Measurements from ENCODE around the gene KIFC3. TPM values are rescaled to one million over a fixed set of nuclear protein-coding genes. Genes with fewer than 3 reads are reported as not detected.
"Not testable (repeated sequence)": the region's sequence is repeated elsewhere in the genome, so short reads cannot be mapped to it uniquely, and the experiment has no call there.

Gene KIFC3
- total RNA-seq, 1 experiment from 2014 or later = 64.6 TPM

- H3K4me3 Mint-ChIP-seq (ENCODE audit: low read depth, unreplicated experiment) = no peak overlapping the region
- intact Hi-C loops (cut with micrococcal nuclease; ENCODE audit: unreplicated experiment) = no loop called here
- DNase-seq = no peak
- no peaks in the 10 kb centered on the region for H3K4me1 Mint-ChIP-seq (ENCODE audit: low read depth, unreplicated experiment)
- BruUV-seq (replicated peaks) = no TSS peak
- no peaks in the 10 kb centered on the region for H3K9me3 Mint-ChIP-seq (ENCODE audit: low read depth, unreplicated experiment)
- TF ChIP-seq CTCF (IDR thresholded peaks at IDR 0.05; ENCODE audit: unreplicated experiment) = no peak
- H3K27ac Mint-ChIP-seq (ENCODE audit: unreplicated experiment) = no peak overlapping the region
- CTCF ChIA-PET = no interaction called here
- H3K27me3 Mint-ChIP-seq (ENCODE audit: unreplicated experiment) = peaks cover 11% of the 10 kb centered on the region
- no peaks in the 10 kb centered on the region for H3K36me3 Mint-ChIP-seq (ENCODE audit: insufficient read depth, unreplicated experiment)
These were observed 38.5 kb upstream of the KIFC3 start for GRCh38 chr16:57840833-57841232.

GRCh38 chr16:57838161-57838560, 35.9 kb upstream of the KIFC3 start:
- no TSS peak for BruUV-seq (replicated peaks)
- Mint-ChIP-seq H3K27me3 (ENCODE audit: unreplicated experiment) (no peaks in the 10 kb centered on the region), H3K9me3 (ENCODE audit: low read depth, unreplicated experiment) (no peaks in the 10 kb centered on the region), H3K4me1 (ENCODE audit: low read depth, unreplicated experiment) (no peaks in the 10 kb centered on the region), H3K36me3 (ENCODE audit: insufficient read depth, unreplicated experiment) (no peaks in the 10 kb centered on the region), H3K4me3 (ENCODE audit: low read depth, unreplicated experiment) (no peak overlapping the region), H3K27ac (ENCODE audit: unreplicated experiment) (no peak overlapping the region)
- TF ChIP-seq CTCF (IDR thresholded peaks at IDR 0.05; ENCODE audit: unreplicated experiment) = no peak
- CTCF ChIA-PET = no interaction called here
- DNase-seq = no peak
- intact Hi-C loops (cut with micrococcal nuclease; ENCODE audit: unreplicated experiment) = no loop called here

GRCh38 chr16:57837305-57838125, 35.2 kb upstream of the KIFC3 start:
- H3K36me3 Mint-ChIP-seq (ENCODE audit: insufficient read depth, unreplicated experiment) = no peaks in the 10 kb centered on the region
- H3K27ac Mint-ChIP-seq (ENCODE audit: unreplicated experiment) = no peak overlapping the region
- CTCF ChIA-PET = no interaction called here
- TF ChIP-seq CTCF (IDR thresholded peaks at IDR 0.05; ENCODE audit: unreplicated experiment) = no peak
- DNase-seq = no peak
- no TSS peak for BruUV-seq (replicated peaks)
- no peaks in the 10 kb centered on the region for H3K4me1 Mint-ChIP-seq (ENCODE audit: low read depth, unreplicated experiment)
- H3K27me3 Mint-ChIP-seq (ENCODE audit: unreplicated experiment) = no peaks in the 10 kb centered on the region
- intact Hi-C loops (cut with micrococcal nuclease; ENCODE audit: unreplicated experiment) = no loop called here
- no peaks in the 10 kb centered on the region for H3K9me3 Mint-ChIP-seq (ENCODE audit: low read depth, unreplicated experiment)
- no peak overlapping the region for H3K4me3 Mint-ChIP-seq (ENCODE audit: low read depth, unreplicated experiment)

DNA sequence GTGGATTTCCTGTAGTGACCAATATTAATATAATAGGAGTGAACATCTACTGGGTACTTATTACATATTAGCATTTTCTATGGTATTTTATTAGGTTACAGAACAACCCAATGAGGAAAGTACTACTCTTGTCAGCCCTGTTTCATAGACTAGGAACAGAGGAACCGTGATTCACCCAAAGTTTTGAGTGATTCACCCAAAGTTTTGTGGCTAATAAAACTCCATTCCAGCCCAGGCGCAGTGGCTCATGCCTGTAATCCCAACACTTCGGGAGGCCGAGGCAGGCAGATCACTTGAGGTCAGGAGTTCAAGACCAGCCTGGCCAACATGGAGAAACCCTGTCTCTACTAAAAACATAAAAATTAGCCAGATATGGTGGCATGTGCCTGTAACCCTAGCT, 33.1 kb upstream of the KIFC3 start:
- BruUV-seq (replicated peaks); H3K27me3 Mint-ChIP-seq (ENCODE audit: unreplicated experiment); CTCF ChIA-PET; intact Hi-C loops (cut with micrococcal nuclease; ENCODE audit: unreplicated experiment); H3K27ac Mint-ChIP-seq (ENCODE audit: unreplicated experiment); H3K4me1 Mint-ChIP-seq (ENCODE audit: low read depth, unreplicated experiment); H3K36me3 Mint-ChIP-seq (ENCODE audit: insufficient read depth, unreplicated experiment); H3K9me3 Mint-ChIP-seq (ENCODE audit: low read depth, unreplicated experiment); DNase-seq; H3K4me3 Mint-ChIP-seq (ENCODE audit: low read depth, unreplicated experiment): not testable (repeated sequence)

GRCh38 chr16:57834936-57835335, 32.6 kb upstream of the KIFC3 start:
- TF ChIP-seq CTCF (IDR thresholded peaks at IDR 0.05; ENCODE audit: unreplicated experiment) = no peak
- Mint-ChIP-seq H3K27me3 (ENCODE audit: unreplicated experiment) (no peaks in the 10 kb centered on the region), H3K27ac (ENCODE audit: unreplicated experiment) (no peak overlapping the region), H3K4me1 (ENCODE audit: low read depth, unreplicated experiment) (no peaks in the 10 kb centered on the region), H3K36me3 (ENCODE audit: insufficient read depth, unreplicated experiment) (no peaks in the 10 kb centered on the region), H3K9me3 (ENCODE audit: low read depth, unreplicated experiment) (no peaks in the 10 kb centered on the region), H3K4me3 (ENCODE audit: low read depth, unreplicated experiment) (no peak overlapping the region)
- intact Hi-C loops (cut with micrococcal nuclease; ENCODE audit: unreplicated experiment) = no loop called here
- no TSS peak for BruUV-seq (replicated peaks)
- CTCF ChIA-PET = interaction anchor here (0.6 to 1.5 kb wide), 3 partner anchors 9 to 27 kb away, joined by 3 to 4 read pairs (median 3); no protein-coding TSS in a partner anchor
- no peak for DNase-seq

Data from Calu3 (cell line).